ENCODE results near the gene CDC25C. TPM values are rescaled to one million over a fixed set of nuclear protein-coding genes. Genes with fewer than 3 reads are reported as not detected.

Gene CDC25C
- total and polyA plus RNA-seq, 2 of the 4 experiments (the other 2 are of a cell fraction), result 7.3 to 8.2 TPM

- TF ChIP-seq CEBPB (IDR thresholded peaks at IDR 0.05; ENCODE audit: low read depth, low read length), result no peak
- TF ChIP-seq RCOR1 (IDR thresholded peaks at IDR 0.05; ENCODE audit: insufficient replicate concordance, low read length), result no peak
- TF ChIP-seq BHLHE40 (IDR thresholded peaks at IDR 0.05; ENCODE audit: low read depth, low read length), result no peak
These were observed 50.7 kb downstream of the CDC25C start (continued) for GRCh38 chr5:138280915-138281314.

- ChIA-PET POLR2A (ENCODE audit: unreplicated experiment) (interaction anchor here (0.6 kb wide), 1 partner anchor 18 kb away, joined by 3 read pairs; no protein-coding TSS in a partner anchor), CTCF (no interaction called here)
- ATAC-seq (ENCODE audit: low read depth) (no peak), DNase-seq (no peak)
- no peaks in the 10 kb centered on the region for H3K9me1 ChIP-seq (ENCODE audit: insufficient read depth, low read length)
- no peak for TF ChIP-seq MAZ (IDR thresholded peaks at IDR 0.05; ENCODE audit: borderline replicate concordance, low read depth, low read length)
- TF ChIP-seq USF2 (IDR thresholded peaks at IDR 0.05; ENCODE audit: low read depth, low read length), result no peak
- TF ChIP-seq CHD1 (IDR thresholded peaks at IDR 0.05; ENCODE audit: low read depth, low read length), result no peak
- no peak for TF ChIP-seq MAFK (IDR thresholded peaks at IDR 0.05; ENCODE audit: low read depth, low read length)
- TF ChIP-seq ELK1 (IDR thresholded peaks at IDR 0.05; ENCODE audit: borderline replicate concordance, low read depth, low read length), result no peak
- TF ChIP-seq RAD21 (IDR thresholded peaks at IDR 0.05; ENCODE audit: low read length), result no peak
- no peak for TF ChIP-seq SMC3 (IDR thresholded peaks at IDR 0.05; ENCODE audit: low read depth, low read length)
- no peak for TF ChIP-seq NFE2L2 (IDR thresholded peaks at IDR 0.05; ENCODE audit: low read depth, low read length)
- TF ChIP-seq MXI1 (IDR thresholded peaks at IDR 0.05; ENCODE audit: borderline replicate concordance, low read depth, low read length), result no peak
- TF ChIP-seq FOS (IDR thresholded peaks at IDR 0.05; ENCODE audit: low read depth, low read length), result no peak
- no peak for TF ChIP-seq BHLHE40 (IDR thresholded peaks at IDR 0.05; ENCODE audit: low read depth, low read length)
- TF ChIP-seq POLR2A (IDR thresholded peaks at IDR 0.05; ENCODE audit: low read depth, low read length), result no peak
- TF ChIP-seq CEBPB (IDR thresholded peaks at IDR 0.05; ENCODE audit: low read depth, low read length), result no peak
- no CpG with 5 or more reads among the region's 2 CpGs for WGBS, 2 experiments (ENCODE audit: extremely low coverage in 2 of 2, insufficient read length in 1 of 2)
- peaks cover 32% of the 10 kb centered on the region for H3K27me3 ChIP-seq (ENCODE audit: control insufficient read depth, insufficient read depth, low read length)
- no peak overlapping the region for H2AK9ac ChIP-seq (replicated peaks; ENCODE audit: low read depth, low read length, poor library complexity)
- H3K14ac ChIP-seq (replicated peaks; ENCODE audit: low read depth, low read length), result no peak overlapping the region
- no peak overlapping the region for H3K27ac ChIP-seq (ENCODE audit: insufficient read depth, low read length)
- no peak overlapping the region for H2AK5ac ChIP-seq (ENCODE audit: low read depth, low read length)
- no TSS peak for BruUV-seq (replicated peaks)
- no peak overlapping the region for H2AFZ ChIP-seq (replicated peaks; ENCODE audit: low read length, poor library complexity)
- no peak overlapping the region for H2BK5ac ChIP-seq (ENCODE audit: low read depth, low read length, poor library complexity, severe bottlenecking)
- in situ Hi-C loops (cut with MboI; ENCODE audit: low sequenced_read_pairs) (no loop called here), intact Hi-C loops (cut with micrococcal nuclease) (no loop called here), dilution Hi-C loops (cut with HindIII; ENCODE audit: low sequenced_read_pairs, unreplicated experiment) (no loop called here)
- no peak overlapping the region for H2BK20ac ChIP-seq (ENCODE audit: low read depth, low read length)
- no peak overlapping the region for H3K4ac ChIP-seq (ENCODE audit: low read depth, low read length)
- H3K4me3 ChIP-seq (ENCODE audit: insufficient read depth, low read depth, low read length), result no peak overlapping the region
- H2BK15ac ChIP-seq (ENCODE audit: low read depth, low read length), result no peak overlapping the region
- H3K9me3 ChIP-seq (ENCODE audit: control insufficient read depth, insufficient read depth, low read length), result no peaks in the 10 kb centered on the region
- H4K5ac ChIP-seq (ENCODE audit: low read depth, low read length), result no peak overlapping the region
- H2BK120ac ChIP-seq (ENCODE audit: low read depth, low read length), result no peak overlapping the region
- H3K79me1 ChIP-seq (ENCODE audit: low read depth in 1 of 2, low read length in 2 of 2), result no peaks in the 10 kb centered on the region
- H3K56ac ChIP-seq (ENCODE audit: extremely low read depth, insufficient read depth, low read length), result no peak overlapping the region
- H4K8ac ChIP-seq (ENCODE audit: low read depth in 2 of 2, low read length in 2 of 2), result no peak overlapping the region
- no peak overlapping the region for H3K18ac ChIP-seq (ENCODE audit: low read depth, low read length)
- no peak overlapping the region for H3K4me2 ChIP-seq (ENCODE audit: low read depth, low read length)
- H3K23ac ChIP-seq (ENCODE audit: low read depth, low read length), result no peak overlapping the region
- no peaks in the 10 kb centered on the region for H4K20me1 ChIP-seq (ENCODE audit: insufficient read depth, low read length)
- no peak overlapping the region for H4K91ac ChIP-seq (ENCODE audit: insufficient read depth, low read depth, low read length)
- H3K36me3 ChIP-seq (ENCODE audit: control insufficient read depth, insufficient read depth, low read length), result no peaks in the 10 kb centered on the region
- no peaks in the 10 kb centered on the region; the same call in 1 of the 2 replicates for H3K4me1 ChIP-seq (ENCODE audit: control insufficient read depth, insufficient read depth, low read length)
- H3K9ac ChIP-seq (ENCODE audit: low read depth, low read length), result no peak overlapping the region
These were observed 55.1 kb downstream of the CDC25C start for GRCh38 chr5:138276402-138277054.

All from IMR-90 (cell line).